GM19324 (cell line): Measurements from ENCODE around the gene KIFC3.
A peak's percentile ranks its signal among the peaks of the same experiment; 100 is the strongest.
"Not testable (repeated sequence)": the region's sequence is repeated elsewhere in the genome, so short reads cannot be mapped to it uniquely, and the experiment has no call there.

ENCODE experiments used
- ATAC-seq: cut with Tn5 transposase; IDR thresholded peaks from one replicate; pipeline ENCODE4 v1.9.1; 2021; ENCODE audit warnings: mild to moderate bottlenecking, moderate library complexity; ENCODE audit not compliant: unreplicated experiment, low FRiP score

KIFC3 gene

DNA sequence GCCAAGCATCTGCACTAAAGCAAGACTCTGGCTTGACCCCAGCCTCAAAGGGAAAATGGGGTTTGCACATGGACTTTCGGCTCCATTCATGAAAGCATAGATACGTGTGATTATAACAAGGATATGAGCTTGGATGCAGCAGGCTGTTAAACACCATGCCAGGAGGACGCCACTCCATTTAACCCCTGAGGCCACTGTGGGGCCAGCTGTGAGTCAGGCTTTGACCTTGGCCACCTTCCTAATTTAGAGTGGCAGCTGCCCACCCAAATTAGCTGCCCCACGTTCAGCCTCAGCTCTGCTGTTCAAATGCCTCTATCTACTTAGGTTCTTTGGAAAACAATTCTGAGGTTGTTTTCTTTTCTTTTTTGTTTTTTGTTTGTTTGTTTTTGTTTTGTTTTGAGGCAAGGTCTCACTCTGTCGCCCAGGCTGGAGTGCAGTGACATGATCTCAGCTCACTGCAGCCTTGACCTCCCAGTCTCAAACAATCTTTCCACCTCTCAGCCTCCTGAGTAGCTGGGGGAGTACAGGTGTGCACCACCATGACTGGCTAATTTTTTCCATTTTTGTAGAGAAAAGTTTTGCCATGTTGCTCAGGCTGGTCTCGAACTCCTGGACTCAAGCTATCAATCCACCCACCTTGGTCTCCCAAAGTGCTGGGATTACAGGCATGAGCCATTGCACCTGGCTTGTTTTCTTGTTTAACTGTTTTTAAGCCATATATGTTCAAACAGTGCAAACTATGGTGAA lies 23.2 kb upstream of the KIFC3 start:
- ATAC-seq, result no peak

DNA sequence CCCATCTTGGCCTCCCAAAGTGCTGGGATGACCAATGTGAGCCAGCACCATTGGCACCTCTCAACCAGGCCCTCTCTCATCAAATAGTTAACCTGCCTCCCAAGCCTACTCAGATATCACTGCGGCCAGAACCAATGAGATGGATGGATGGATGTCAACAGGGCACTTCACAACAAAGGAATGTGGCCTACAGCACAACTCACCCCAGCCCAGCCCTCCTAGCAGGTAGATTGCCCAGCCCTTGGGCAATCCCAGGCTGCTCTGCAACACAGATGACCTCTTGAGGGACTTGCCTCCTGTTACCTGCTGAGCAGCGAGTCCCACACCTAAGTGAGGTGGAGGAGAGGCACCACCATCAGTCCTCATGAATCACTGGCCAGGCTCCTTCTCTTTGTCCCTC lies 22.6 kb upstream of the KIFC3 start:
- no peak for ATAC-seq

- no peak for ATAC-seq
Measured at GRCh38 chr16:57823836-57824235, 21.5 kb upstream of the KIFC3 start.

DNA sequence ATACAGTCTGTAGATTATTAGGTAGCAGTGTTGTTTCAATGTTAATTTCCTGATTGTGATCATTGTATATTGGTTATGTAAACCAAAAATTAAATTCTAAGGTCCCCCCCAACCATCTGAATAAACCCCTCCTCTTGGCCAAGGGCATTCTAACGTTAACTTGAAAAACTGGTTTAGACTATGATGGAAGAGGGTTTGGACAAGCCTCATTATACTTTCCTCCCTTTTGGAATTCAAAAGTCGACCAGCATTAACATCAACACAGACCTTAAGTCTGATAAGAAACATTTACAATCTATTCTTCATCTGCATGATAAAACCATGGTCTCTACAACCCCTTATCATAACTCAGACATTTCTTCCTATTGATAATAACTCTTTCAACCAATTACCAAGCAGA lies 20.6 kb upstream of the KIFC3 start:
- no peak for ATAC-seq

GRCh38 chr16:57822018-57822553 lies 19.8 kb upstream of the KIFC3 start:
- no peak for ATAC-seq

- ATAC-seq, result no peak
Measured at GRCh38 chr16:57821149-57821971, 19.1 kb upstream of the KIFC3 start.

DNA sequence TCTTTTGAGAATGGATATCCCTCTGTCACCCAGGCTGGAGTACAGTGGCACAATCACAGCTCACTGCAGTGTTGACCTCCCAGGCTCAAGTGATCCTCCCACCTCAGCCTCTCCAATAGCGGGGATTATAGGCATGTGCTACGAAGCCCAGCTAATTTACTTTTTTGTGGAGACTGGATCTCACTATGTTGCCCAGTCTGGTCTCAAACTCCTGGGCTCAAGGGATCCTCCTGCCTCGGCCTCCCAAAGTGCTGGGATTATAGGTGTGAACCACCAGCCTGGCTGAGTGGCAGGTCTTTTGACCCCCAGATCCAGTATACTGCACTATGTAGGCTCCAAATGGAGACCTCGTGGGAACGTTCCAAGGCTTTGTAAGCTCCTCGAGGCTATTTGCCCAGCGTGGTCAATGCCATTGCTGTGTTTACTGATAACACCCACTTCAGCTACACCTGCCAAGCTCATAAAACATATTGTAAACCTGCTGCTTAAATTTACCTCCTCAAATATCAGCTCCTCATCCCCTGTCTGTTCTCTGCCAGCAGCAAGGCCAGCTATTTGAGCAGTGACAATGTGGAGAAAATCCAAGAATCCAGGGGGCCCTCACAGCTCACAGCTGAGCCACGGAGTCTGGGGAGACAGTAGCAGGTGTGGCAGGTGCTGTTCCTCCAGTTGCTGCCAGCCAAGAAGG lies 16.2 kb upstream of the KIFC3 start:
- no peak for ATAC-seq

GRCh38 chr16:57817680-57818079 lies 15.4 kb upstream of the KIFC3 start:
- no peak for ATAC-seq

DNA sequence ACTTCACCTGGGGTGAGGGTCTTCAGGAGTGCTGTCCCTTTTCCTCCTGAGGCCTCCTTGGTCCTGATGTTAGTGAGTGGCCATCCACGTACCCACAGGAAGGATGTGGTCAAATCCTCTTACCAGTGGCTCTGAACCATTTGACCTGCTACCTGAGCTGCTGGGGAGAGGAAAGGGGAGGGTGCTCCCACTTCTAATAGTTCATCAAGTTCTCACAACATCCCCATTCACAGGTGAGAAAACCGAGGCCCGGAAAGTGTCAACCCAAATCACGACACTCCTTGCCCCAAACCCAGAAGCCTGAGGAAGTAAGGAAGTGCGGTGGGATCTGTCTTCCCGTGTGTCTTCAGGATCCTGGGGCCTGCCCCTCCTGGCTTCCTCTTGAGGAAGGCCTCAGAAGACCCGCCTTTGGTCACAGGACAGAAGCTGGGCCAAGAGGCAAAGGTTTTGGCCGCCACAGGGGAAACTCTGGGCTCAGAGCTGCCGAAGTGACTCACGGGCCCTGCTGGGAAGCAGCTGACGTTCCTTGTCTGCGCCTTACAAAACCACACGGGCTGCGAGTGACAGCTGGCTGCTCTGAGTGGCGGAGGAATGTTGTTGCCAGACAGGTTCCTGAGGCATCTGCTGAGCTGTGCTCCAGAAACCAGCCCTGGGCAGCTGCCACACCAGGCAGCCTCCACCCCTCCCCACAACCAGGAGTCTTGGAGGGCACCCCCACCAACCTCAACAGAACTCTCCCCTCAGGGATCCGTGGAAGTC lies 13.9 kb upstream of the KIFC3 start:
- ATAC-seq, result no peak

GRCh38 chr16:57814896-57815295 lies 12.6 kb upstream of the KIFC3 start:
- ATAC-seq, result no peak

DNA sequence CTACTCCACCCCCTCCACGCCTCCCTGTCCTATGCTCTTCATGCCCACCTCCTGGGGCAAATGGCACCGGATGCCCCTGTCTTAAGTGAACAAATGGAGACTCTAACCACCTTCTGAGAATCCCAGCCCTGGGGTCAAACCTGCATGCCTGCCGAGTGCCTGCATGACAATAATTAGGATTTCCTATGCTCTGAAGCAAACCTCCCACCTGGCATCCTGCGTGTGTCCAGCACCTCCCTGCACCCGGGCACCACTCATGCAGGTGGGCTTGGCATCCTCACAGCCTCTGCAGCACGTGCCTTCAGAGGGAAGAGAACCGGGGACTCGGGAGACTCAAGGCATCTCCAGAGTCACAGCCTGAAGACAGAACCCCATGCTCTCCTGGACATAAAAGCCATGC lies 11.2 kb upstream of the KIFC3 start:
- no peak for ATAC-seq

DNA sequence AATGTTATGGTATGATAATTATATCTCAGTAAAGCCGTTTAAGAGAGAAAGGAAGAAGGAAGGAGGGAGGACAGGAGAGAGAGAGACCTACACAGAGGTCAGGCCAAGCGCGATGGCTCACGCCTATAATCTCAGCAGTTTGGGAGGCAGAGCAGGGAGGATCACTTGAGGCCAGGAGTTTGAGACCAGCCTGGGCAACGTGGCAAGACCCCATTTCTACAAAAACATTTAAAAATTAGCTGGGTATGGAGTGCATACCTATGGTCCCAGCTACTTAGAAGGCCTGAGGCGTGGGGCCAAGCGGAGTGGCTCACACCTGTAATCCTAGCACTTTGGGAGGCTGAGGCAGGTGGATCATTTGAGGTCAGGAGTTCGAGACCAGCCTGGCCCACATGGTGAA lies 9.0 kb upstream of the KIFC3 start:
- not testable (repeated sequence) for ATAC-seq

- peak; percentile 93 for ATAC-seq
Measured at GRCh38 chr16:57810197-57811031, 8.1 kb upstream of the KIFC3 start.

- ATAC-seq, result peak; percentile 26
Measured at GRCh38 chr16:57809276-57810196, 7.2 kb upstream of the KIFC3 start.

DNA sequence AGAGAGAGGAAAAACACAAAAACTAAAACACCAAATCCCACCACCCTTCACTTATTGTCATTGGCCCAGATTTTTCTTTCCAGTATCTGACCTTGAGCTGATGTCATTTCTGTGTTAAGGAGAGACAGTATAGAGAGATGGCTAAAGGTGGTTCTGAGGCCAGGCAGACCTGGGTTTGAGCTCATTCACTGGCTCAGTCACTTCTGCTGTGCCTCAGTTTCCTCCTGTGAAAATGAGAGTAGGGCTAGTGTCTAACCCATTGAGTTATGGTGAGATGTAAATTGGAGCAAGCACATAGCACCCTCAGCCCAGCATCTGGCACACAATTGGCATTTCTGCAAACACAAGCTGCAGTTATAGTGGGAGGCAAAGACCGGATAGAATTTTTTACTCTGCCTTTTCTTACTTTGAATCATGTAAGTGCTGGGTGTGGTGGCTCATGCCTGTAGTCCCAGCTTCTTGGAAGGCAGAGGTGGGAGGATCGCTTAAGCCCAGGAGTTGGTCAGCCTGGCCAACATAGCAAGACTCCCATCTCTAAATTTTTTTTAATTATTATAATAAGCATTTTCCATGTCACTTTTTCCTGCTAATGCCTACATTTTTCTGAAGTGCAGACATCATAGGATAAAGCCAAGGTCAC lies 6.4 kb upstream of the KIFC3 start:
- ATAC-seq, result no peak

DNA sequence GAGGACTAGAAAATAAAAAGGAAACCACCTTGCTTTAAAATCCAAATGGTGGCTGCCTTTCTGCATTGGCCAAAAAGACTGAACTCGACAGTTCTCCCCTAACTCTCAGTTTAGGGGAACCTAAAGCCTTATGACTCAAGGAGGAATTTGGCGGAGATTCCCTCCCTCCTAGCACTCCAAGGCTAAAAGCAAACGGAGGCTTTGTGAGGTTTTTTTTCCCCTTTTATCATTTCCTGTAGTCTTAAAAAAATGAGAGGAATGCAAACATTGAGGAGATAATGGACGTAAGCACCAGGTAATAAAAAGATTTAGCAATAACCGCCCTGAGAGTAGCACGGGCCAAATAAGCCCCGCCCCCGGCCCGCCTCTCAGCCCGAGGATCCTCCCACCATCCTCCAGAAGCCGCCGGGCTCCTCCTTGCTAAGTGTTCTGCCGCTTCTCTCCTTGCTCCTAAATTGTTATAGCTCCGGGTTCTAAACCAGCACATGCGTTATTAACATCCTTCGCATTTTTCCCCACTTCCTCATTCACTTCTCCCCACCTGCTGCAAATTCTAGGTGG lies 5.8 kb upstream of the KIFC3 start:
- no peak for ATAC-seq

DNA sequence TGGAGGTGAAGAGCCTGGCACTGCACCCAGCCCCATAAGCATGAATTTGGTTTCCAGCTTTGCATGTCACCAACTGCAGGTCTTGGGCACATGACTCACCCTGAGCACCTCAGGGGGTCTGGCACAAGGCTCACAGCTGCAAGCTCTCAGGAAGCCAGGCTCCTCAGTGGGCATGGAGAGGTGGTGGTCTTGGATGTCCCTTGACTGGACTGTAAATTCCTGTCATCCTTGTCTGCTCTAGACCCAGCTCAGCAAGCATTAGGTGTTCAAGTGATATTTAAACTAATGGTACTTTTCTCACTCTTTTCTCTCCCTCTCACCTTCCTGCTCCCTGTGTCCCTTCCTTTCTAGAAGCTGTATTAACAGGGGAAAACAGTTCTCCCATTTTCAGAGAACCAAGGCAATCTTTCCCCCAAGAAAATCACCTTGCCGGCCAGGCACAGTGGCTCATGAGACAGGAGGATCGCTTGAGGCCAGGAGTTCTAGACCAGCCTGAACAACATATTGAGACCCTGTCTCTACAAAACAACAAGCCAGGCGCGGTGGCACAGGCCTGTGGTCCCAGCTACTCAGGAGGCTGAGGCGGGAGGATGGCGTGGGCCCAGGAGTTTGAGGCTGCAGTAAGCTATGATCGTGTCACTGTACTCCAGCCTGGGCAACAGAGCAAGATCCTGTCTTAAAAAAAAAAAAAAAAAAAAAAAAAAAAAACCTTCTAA lies 5.1 kb upstream of the KIFC3 start:
- ATAC-seq, result no peak
